Activated CD4-positive, alpha-beta T cell treated with anti-CD3 and anti-CD28 coated beads, Interleukin-2, amount 50 U/mL, for 4 hours (primary cell): ENCODE data around the gene PDE4B.
"Not testable (repeated sequence)": the region's sequence is repeated elsewhere in the genome, so short reads cannot be mapped to it uniquely, and the experiment has no call there.

Source experiments
- DNase-seq, 2 experiments: peaks; one replicate each; pipeline ENCODE4 v3.0.0-alpha.2; 2020

The PDE4B gene

DNA sequence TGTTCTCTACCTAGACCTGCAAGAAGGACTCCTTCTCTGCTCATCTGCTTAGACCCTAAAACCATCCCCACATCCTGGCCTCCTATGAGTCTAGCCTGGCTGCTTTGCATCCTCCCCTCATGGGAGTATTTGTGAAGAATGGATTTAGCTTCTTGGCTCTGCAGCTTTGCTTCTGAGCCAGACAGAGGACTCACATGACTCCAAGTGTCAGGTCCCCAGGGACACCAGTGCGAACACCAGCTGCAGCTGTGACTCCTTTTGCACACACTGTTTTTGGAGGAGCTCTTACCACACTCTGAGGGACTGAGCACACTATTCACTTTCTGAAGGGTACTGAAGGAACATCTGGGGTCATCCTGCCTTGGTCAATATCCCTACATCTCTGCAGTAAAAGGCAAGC, 609.5 kb downstream of the PDE4B start:
- DNase-seq, result no peak

DNA sequence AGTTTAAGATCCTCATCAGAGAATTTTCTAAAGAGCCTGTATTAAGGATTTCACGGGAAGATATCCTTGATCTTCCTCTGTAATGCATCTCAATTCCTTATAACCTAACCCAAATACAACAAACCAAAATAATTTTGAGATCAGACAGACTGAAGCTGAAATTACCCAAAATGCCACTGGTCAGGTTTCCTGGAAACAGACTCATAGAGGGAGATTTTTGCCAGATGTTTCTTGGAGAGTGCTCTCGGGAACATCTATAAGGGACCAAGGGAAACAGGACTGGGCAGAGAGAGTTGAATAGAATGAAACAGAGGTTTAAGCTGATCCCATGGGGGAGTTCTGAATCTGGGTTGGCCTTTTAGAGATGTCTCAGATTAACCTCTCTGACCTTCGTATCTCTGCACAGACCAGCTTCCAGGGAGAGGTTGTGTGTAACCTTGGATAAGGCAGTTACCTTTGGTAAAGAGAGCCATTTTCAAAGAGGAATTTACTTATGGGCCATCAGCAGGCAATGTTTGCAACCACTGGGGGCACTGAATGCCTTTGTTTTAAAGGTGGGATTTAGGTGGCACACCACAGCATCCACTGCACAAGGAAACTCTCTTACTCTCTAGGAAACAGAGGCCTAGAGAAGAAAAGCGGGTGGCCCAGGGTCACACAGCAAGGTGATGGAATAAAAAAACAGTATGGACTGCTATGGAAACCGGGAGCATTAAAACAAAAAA, 610.5 kb downstream of the PDE4B start:
- no peak for DNase-seq

DNA sequence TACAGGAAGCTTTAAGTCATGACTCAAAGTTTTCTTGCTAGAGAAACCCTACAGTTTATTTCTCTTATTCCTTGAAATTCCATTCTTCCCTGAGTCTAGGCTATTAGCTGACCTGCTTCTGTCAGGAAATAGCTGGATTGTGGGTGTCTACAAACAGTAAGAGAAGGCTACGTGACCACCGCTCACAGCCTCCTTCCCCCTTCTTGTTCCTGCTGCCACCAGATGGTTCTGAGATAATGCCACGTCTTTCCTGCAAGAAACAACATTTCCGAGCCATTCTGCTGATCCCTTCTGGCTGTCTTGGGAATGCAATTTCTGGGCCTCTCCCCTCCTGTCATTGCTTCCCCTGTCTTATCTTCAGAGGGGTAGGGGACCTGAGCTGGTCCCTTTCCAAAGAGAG, 612.4 kb downstream of the PDE4B start:
- no peak for DNase-seq

DNA sequence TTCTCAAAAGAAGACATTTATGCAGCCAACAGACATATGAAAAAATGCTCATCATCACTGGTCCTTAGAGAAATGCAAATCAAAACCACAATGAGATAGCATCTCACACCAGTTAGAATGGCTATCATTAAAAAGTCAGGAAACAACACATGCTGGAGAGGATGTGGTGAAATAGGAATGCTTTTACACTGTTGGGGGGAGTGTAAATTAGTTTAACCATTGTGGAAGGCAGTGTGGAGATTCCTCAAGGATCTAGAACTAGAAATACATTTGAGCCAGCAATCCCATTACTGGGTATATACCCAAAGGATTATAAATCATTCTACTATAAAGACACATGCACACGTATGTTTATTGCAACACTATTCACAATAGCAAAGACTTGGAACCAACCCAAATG, 618.8 kb downstream of the PDE4B start:
- DNase-seq, result not testable (repeated sequence)

DNA sequence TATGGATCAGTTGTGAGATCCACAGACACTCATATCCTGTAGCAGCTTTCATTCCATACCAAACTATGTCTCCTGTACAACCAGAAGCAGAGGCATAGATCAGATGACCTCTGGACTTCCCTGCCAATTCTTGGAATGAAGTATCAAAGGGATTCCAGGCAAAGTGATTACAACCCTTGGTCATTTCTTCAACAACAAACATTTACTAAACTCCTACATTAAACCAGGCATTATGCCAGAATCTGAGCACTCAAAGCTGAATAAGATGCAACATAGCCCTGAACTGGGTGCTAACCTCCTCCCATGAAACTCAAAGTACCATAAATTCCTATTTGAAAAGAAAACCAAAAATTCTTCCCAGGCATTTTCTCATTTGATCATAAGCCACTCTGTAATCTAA, 620.0 kb downstream of the PDE4B start:
- no peak for DNase-seq

DNA sequence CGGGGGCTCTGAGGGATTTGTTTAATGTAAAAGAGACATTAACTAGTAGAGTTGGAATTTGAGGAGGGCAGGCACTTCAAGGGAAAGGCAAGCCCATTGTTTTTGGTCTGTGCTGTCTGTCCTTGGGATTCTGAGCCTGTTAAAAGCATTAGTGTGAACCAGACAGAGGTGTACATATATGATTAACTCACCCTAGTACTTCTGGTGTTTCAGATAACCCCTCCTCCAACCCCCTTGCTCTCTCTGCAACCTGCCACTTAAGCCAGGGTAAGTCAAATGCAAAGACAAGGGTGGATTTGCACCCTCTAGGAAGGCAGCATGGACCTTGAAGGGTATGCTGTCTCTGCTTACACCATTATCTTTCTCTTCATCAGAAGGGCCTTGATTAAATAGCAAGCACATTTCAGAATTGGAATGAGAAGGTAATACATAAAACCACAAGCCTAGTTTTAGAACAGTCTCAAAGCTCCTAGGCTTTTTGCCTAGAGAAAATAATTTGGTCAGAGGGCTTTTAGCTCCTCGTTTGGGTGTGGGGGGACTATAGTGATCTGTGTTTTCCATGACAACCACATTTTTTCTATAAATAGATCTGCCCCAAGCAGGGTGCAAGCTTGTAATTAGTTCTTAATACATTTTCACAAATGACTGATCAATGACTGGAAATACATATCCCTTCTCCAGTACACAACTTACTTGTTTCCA, 620.6 kb downstream of the PDE4B start:
- no peak for DNase-seq

DNA sequence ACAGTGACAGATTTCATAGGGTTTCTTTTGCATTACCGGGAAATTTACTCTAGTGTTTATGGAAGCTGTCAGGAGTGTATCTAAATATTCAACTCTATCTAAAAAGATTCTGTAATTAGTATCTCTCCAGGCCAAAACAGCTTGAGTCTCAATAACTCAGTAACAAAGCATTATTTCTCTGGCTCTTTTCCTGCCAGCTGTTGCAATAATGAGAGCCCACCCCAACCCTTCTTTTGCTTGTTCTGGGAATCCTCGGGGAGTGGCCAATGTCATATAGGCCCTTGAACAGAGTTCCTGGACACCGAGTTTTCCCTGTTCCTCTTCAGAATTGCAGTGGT, 621.1 kb downstream of the PDE4B start:
- no peak for DNase-seq

DNA sequence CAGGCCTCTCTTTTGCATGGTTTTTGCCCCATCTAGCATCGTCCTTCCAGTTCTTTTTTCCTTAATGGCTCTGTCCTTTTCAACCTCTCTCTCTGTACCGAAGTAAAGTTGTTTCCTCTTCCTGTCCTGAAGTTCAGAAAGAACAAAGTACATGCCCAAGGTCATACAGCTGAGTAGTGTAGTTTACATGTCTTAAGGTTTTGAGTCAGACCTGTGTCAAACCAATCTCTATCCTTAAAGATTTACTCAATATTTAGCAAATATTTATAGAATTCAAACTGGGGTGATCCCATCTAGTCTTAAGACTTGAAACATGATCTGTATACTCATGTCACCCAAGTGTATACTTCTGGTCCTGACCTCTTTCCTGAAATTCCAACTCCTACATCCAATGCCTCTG, 622.6 kb downstream of the PDE4B start:
- DNase-seq, result no peak

DNA sequence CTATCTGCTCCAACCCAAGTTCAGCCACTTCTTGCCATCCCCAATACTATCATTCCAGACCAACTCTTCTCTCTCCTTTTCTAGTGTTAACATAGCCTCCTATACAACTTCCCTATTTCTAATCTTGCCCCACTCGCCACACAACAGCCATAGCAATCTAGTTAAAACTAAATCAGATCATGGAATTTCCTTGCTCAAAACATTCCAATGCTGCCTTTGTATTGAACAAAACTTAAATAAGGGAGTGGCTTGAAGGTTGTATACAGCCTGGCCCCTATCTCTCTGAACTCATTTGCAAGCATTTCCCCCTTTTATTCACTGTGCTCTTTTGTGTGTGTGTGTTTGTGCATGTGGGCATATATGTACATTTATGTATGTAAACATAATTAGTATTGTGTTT, 623.2 kb downstream of the PDE4B start:
- DNase-seq, result no peak

DNA sequence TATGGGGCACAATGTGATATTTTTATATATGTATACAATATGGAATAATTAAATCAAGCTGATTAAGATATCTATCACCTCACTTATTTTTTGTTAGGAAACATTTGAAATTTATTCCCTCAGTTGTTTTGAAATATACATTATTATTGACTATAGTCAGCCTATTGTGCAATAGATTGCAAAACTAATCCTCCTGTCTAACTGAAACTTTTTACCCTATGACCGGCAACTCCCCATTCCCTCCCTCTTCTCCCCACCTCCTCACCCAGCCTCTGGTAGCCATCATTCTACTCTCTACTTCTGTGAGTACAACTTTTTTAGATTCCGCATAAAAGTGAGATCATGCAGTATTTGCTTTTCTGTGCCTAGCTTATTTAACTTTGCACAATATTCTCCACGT, 623.6 kb downstream of the PDE4B start:
- DNase-seq, result no peak

DNA sequence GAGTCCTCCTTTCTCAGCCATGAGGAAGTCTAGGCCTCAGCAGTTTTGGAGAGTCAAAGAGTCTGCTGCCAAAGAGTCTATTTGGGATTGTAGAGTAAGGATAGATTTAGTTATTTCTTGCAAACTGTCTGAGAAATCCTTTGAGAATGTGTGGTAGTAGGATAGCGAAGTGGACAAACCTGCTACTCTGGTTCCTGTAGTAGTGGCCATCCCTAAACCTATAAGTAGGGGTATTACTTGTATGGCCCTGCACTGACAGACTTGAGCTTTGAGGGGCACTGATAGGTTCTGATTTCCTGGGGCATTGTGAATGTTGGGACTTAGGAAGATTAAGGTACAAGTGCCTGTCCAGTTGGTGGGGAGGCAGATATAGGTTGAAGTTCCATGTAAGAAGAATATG, 625.3 kb downstream of the PDE4B start:
- DNase-seq, result no peak

DNA sequence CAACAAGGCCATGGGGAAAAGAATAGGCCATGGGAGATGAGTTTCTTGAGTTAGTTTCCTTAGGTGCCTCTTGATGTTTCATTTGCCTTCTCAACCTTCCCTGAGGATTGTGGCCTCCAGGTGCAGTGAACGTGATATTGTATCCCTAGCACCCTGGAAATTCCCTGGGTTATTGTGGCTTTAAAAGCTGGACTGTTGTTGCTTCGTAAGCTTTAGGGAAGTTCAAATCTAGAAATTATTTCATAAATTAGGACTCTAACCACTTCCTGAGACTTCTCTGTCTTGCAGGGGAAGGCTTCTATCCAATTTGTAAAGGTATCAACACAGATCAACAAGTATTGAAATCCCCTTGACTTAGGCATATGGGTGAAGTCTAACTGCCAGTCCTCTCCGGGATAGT, 627.5 kb downstream of the PDE4B start:
- not testable (repeated sequence) for DNase-seq

DNA sequence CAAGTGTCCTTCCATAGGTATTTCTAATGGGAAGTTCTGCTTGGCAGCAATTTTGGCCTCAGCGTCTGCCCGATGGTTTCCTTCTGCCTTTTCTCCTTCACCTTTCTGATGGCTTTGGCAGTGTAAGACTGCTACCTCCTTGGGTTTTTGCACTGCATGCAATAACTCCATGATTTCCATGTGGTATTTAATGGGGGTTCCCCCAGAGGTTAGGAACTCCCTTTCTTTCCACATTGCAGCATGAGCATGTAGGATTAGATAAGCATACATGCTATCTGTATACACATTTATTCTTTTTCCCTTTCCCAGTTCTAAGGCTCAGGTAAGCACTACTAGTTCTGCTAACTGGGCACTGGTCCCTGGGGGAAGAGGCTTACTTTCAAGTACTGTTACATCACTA, 628.2 kb downstream of the PDE4B start:
- not testable (repeated sequence) for DNase-seq

DNA sequence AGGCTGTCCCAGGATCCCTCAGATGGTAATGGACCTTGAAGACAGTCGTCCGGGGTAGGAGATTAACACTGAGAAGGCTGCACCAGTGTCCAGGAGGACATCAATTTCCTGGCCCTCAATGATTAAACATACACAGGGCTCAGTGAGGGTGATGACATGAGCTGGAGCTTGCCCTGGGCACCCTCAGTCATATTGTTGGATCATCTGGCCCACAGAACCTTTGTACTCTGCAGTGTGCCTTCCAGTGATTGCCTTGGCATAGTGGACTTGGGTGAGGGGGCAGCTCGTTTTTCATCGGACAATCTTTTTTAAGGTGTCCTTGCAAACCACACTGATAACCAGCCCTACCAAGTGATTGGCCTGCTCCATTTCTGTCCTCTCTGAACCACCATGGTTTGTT, 630.1 kb downstream of the PDE4B start:
- no peak for DNase-seq
